MM.1S (cell line): ENCODE measurements around the gene DNAJB8.

Source experiments
- EZH2 ChIP-seq: fragments of 300-600 bp; sonication (generic); optimal IDR thresholded peaks from 2 replicates; pipeline ENCODE3; 2017; ENCODE audit warnings: low read depth, mild to moderate bottlenecking, antibody characterized with exemption, low read length, mixed read lengths
- EZH2phosphoT487 ChIP-seq: fragments of 300-600 bp; sonication (generic); IDR thresholded peaks from 2 replicates; pipeline ENCODE4 v1.6.1; 2018; ENCODE audit warnings: antibody characterized with exemption, low read length
- TF ChIP-seq, protein P1 (sequence below): fragments of 300-600 bp; sonication (generic); IDR thresholded peaks from 2 replicates; pipeline ENCODE4 v1.5.1; 2016; ENCODE audit warnings: antibody characterized with exemption, low read length, mixed read lengths

DNA sequence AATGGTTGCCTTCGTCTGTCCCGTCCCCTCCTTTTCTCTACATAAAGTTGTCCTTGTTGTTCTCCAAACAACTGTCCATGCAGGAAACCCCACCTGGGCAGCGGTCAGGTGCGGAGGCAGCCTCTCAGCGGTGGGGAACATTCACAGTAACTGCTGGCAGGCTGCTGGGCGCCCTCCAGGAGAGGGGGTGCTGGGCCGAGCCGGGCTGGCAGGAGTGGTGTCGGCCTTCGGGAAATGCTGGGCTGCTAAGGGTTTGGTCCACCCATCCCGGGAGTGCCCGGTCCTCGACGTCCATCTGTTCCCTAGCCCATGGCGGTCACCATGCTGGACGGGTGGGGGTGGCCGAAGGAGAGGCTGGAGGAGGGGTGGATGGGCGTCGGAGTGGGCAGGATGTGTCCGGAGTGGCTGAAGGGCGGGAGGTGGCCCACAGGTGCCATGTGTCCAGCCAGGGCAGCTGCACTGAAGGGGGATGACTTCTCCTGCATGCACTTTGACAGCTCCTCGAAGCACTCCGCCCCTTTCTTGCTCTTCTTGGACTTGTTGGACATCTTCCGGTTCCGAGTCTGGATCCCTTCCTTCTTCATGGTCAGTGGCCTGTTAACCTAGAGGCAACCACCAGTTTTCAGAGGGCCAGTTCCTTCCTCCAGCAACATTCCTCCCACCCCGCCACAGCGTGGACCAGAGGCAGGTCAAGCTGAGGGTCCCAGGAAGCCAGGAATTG, 14.2 kb upstream of the DNAJB8 start:
- TF ChIP-seq, protein P1, sequence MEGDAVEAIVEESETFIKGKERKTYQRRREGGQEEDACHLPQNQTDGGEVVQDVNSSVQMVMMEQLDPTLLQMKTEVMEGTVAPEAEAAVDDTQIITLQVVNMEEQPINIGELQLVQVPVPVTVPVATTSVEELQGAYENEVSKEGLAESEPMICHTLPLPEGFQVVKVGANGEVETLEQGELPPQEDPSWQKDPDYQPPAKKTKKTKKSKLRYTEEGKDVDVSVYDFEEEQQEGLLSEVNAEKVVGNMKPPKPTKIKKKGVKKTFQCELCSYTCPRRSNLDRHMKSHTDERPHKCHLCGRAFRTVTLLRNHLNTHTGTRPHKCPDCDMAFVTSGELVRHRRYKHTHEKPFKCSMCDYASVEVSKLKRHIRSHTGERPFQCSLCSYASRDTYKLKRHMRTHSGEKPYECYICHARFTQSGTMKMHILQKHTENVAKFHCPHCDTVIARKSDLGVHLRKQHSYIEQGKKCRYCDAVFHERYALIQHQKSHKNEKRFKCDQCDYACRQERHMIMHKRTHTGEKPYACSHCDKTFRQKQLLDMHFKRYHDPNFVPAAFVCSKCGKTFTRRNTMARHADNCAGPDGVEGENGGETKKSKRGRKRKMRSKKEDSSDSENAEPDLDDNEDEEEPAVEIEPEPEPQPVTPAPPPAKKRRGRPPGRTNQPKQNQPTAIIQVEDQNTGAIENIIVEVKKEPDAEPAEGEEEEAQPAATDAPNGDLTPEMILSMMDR = no peak
- TF ChIP-seq EZH2 (no peak), EZH2phosphoT487 (no peak)
